ENCODE results near the gene AHCYL2. TPM values are rescaled to one million over a fixed set of nuclear protein-coding genes. Genes with fewer than 3 reads are reported as not detected.

The AHCYL2 gene
- total RNA-seq, 1 donor from 2014 or later: 39.3 TPM

DNA sequence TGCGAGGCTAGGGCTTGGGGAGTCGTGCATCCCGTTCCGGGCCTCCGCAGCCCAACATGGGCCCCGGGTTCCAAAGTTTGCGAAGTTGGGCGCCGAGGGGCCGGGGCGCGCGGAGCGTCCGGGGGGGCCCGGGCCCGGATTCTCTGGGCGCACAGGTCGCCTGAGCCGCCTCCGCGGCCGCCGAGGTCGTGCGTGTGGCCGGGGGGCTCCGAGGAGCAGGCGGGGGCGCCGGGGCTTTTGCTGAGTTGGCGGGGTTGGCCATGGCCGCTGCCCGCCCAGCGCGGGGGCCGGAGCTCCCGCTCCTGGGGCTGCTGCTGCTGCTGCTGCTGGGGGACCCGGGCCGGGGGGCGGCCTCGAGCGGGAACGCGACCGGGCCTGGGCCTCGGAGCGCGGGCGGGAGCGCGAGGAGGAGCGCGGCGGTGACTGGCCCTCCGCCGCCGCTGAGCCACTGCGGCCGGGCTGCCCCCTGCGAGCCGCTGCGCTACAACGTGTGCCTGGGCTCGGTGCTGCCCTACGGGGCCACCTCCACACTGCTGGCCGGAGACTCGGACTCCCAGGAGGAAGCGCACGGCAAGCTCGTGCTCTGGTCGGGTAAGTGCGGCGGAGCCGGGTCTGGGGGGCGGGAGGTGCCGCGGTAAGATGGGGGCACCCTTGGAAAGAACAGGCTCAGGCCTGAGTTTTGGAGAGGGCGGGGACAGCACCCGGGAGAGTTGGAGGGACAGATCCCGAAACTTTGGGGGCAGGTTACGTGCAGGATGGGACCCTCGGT lies 35.8 kb upstream of the AHCYL2 start:
- H3K27me3 Mint-ChIP-seq (ENCODE audit: insufficient read depth, low read depth): peaks cover 2% of the 10 kb centered on the region
- peak overlapping the region; percentile 99 for H3K4me2 ChIP-seq
- peak overlapping the region; percentile 98 for H3K4me3 ChIP-seq
- peak overlapping the region; percentile 93 for H3K27ac ChIP-seq
- peaks cover 16% of the 10 kb centered on the region for H3K36me3 Mint-ChIP-seq
- H3K4me3 Mint-ChIP-seq: peak overlapping the region; percentile 95
- peak overlapping the region; percentile 95 for H2AFZ ChIP-seq (replicated peaks)
- TF ChIP-seq, protein P1, sequence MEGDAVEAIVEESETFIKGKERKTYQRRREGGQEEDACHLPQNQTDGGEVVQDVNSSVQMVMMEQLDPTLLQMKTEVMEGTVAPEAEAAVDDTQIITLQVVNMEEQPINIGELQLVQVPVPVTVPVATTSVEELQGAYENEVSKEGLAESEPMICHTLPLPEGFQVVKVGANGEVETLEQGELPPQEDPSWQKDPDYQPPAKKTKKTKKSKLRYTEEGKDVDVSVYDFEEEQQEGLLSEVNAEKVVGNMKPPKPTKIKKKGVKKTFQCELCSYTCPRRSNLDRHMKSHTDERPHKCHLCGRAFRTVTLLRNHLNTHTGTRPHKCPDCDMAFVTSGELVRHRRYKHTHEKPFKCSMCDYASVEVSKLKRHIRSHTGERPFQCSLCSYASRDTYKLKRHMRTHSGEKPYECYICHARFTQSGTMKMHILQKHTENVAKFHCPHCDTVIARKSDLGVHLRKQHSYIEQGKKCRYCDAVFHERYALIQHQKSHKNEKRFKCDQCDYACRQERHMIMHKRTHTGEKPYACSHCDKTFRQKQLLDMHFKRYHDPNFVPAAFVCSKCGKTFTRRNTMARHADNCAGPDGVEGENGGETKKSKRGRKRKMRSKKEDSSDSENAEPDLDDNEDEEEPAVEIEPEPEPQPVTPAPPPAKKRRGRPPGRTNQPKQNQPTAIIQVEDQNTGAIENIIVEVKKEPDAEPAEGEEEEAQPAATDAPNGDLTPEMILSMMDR (IDR thresholded peaks at IDR 0.05): no peak
- DNase-seq (ENCODE audit: low spot score): peak; percentile 60
- H3F3A ChIP-seq (ENCODE audit: low read depth): peaks cover 19% of the 10 kb centered on the region
- H4K20me1 ChIP-seq (ENCODE audit: low read depth): peaks cover 41% of the 10 kb centered on the region
- H3K4me1 Mint-ChIP-seq: peaks cover 44% of the 10 kb centered on the region
- H3K9me3 Mint-ChIP-seq: no peaks in the 10 kb centered on the region
- H3K4me1 ChIP-seq: peaks cover 31% of the 10 kb centered on the region
- no peaks in the 10 kb centered on the region for H3K36me3 ChIP-seq
- no peaks in the 10 kb centered on the region for H3K9me3 ChIP-seq (ENCODE audit: low read depth)
- peaks cover 56% of the 10 kb centered on the region for H3K79me2 ChIP-seq (ENCODE audit: low read depth)
- H3K9ac ChIP-seq: peak overlapping the region; percentile 97
- peak overlapping the region; percentile 91 for H3K27ac Mint-ChIP-seq
- H3K27me3 ChIP-seq: peaks cover 18% of the 10 kb centered on the region

DNA sequence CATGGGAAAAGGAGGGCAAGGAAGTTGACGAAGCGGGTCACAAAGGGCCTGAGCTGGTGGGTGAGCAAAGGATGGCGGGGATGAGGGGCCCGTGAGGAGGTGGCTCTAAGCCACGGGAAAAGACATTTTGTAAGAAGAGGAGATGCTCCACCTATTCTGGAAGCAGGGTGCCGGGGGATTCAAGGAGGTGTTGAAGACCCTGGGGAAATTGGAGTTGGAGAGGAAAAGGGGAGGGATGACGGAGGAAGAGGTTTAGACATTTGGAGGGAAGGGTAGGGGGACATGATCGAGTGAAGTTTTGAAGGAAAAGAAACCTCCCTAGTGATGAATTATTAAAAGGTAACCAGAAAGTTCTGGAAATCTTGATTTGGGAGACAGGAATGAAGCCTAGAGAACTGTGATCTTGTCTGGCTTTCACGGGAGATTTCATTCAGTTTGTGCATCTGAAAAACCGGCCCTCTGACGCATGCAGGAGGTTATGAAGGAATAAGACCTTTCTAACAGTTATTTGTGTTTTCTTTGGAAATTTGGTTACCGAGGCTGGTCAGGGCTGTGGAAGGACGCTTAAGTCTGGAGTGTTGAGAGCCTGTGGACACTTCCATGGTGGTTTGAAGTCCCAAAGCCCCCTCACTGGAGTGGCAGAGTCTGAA lies 35.0 kb upstream of the AHCYL2 start:
- H3K27me3 ChIP-seq: peaks cover 18% of the 10 kb centered on the region
- H2AFZ ChIP-seq (replicated peaks): peak overlapping the region; percentile 95
- H3K9ac ChIP-seq: peak overlapping the region; percentile 97
- peaks cover 3% of the 10 kb centered on the region for H3K27me3 Mint-ChIP-seq (ENCODE audit: insufficient read depth, low read depth)
- TF ChIP-seq, protein P1 (IDR thresholded peaks at IDR 0.05): no peak
- TF ChIP-seq EZH2phosphoT487 (IDR thresholded peaks at IDR 0.05): no peak
- TF ChIP-seq EZH2 (IDR thresholded peaks at IDR 0.05): no peak
- H3K4me1 Mint-ChIP-seq: peaks cover 44% of the 10 kb centered on the region
- peaks cover 3% of the 10 kb centered on the region for H3K9me3 ChIP-seq (ENCODE audit: low read depth)
- peaks cover 16% of the 10 kb centered on the region for H3K36me3 Mint-ChIP-seq
- H3K4me2 ChIP-seq: peak overlapping the region; percentile 99
- H3K79me2 ChIP-seq (ENCODE audit: low read depth): peaks cover 63% of the 10 kb centered on the region
- peak overlapping the region; percentile 91 for H3K27ac Mint-ChIP-seq
- H3K27ac ChIP-seq: no peak overlapping the region
- no peaks in the 10 kb centered on the region for H3K36me3 ChIP-seq
- DNase-seq (ENCODE audit: low spot score): no peak
- peaks cover 31% of the 10 kb centered on the region for H3K4me1 ChIP-seq
- peaks cover 19% of the 10 kb centered on the region for H3F3A ChIP-seq (ENCODE audit: low read depth)
- no peaks in the 10 kb centered on the region for H3K9me3 Mint-ChIP-seq
- H4K20me1 ChIP-seq (ENCODE audit: low read depth): peaks cover 41% of the 10 kb centered on the region
- H3K4me3 ChIP-seq: peak overlapping the region; percentile 98
- H3K4me3 Mint-ChIP-seq: peak overlapping the region; percentile 95

DNA sequence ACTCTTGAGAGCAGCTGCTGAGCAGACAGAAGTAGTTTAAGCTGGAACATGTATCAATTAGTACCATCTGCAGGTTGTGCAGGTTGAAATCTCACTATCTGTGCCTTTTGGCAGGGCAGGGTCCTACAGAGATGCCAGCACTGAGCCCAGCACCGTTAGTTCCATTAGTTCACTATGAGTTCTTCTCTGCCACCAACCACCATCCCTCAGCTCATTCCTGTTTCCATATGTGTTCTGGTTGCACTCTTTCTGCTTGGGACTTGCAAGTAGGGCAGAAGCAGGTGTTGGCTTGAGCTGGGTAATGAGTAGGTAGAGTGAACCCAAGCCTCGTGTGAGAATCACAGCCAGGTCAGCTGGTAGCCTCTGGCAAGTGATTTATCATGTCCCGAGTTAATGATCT lies 33.6 kb upstream of the AHCYL2 start:
- TF ChIP-seq EZH2 (IDR thresholded peaks at IDR 0.05): no peak
- no peak for TF ChIP-seq EZH2phosphoT487 (IDR thresholded peaks at IDR 0.05)
- TF ChIP-seq, protein P1 (IDR thresholded peaks at IDR 0.05): no peak
- Mint-ChIP-seq H3K27ac (no peak overlapping the region), H3K9me3 (peaks cover 3% of the 10 kb centered on the region), H3K4me3 (peak overlapping the region; percentile 56), H3K36me3 (peaks cover 26% of the 10 kb centered on the region), H3K4me1 (peaks cover 43% of the 10 kb centered on the region), H3K27me3 (ENCODE audit: insufficient read depth, low read depth) (peaks cover 5% of the 10 kb centered on the region)
- peak overlapping the region; percentile 98 for H3K4me3 ChIP-seq
- H2AFZ ChIP-seq (replicated peaks): no peak overlapping the region
- H3K27ac ChIP-seq: no peak overlapping the region
- peaks cover 15% of the 10 kb centered on the region for H3K27me3 ChIP-seq
- peaks cover 78% of the 10 kb centered on the region for H3K79me2 ChIP-seq (ENCODE audit: low read depth)
- peaks cover 31% of the 10 kb centered on the region for H3K4me1 ChIP-seq
- peaks cover 5% of the 10 kb centered on the region for H3K36me3 ChIP-seq
- no peak for DNase-seq (ENCODE audit: low spot score)
- H3F3A ChIP-seq (ENCODE audit: low read depth): peaks cover 19% of the 10 kb centered on the region
- H4K20me1 ChIP-seq (ENCODE audit: low read depth): peaks cover 41% of the 10 kb centered on the region
- H3K4me2 ChIP-seq: peak overlapping the region; percentile 99
- H3K9ac ChIP-seq: no peak overlapping the region
- peaks cover 6% of the 10 kb centered on the region for H3K9me3 ChIP-seq (ENCODE audit: low read depth)
